HG03066 (cell line): ENCODE results near the gene PCGF5.
A peak's percentile ranks its signal among the peaks of the same experiment; 100 is the strongest.
"Not testable (repeated sequence)": the region's sequence is repeated elsewhere in the genome, so short reads cannot be mapped to it uniquely, and the experiment has no call there.

Experiments used
- ATAC-seq: cut with Tn5 transposase; IDR thresholded peaks from one replicate; pipeline ENCODE4 v1.9.1; 2021; ENCODE audit warnings: low read depth; ENCODE audit not compliant: unreplicated experiment

Gene PCGF5

GRCh38 chr10:91271886-91272285 is 51.4 kb downstream of the PCGF5 start:
- ATAC-seq: no peak

GRCh38 chr10:91284486-91285090 is 64.1 kb downstream of the PCGF5 start:
- ATAC-seq: no peak

GRCh38 chr10:91286572-91286971 is 66.1 kb downstream of the PCGF5 start:
- no peak for ATAC-seq

- no peak for ATAC-seq
Measured at GRCh38 chr10:91287276-91287675, 66.8 kb downstream of the PCGF5 start.

GRCh38 chr10:91287912-91288311 is 67.4 kb downstream of the PCGF5 start:
- no peak for ATAC-seq

- ATAC-seq: no peak
Measured at GRCh38 chr10:91289305-91289704, 68.8 kb downstream of the PCGF5 start.

GRCh38 chr10:91290607-91291006 is 70.1 kb downstream of the PCGF5 start:
- no peak for ATAC-seq

- ATAC-seq: no peak
Measured at GRCh38 chr10:91294134-91294906, 73.9 kb downstream of the PCGF5 start.

- ATAC-seq: no peak
Measured at GRCh38 chr10:91295346-91295745, 74.9 kb downstream of the PCGF5 start.

GRCh38 chr10:91296471-91296870 is 76.0 kb downstream of the PCGF5 start:
- no peak for ATAC-seq

- peak; percentile 85 for ATAC-seq
Measured at GRCh38 chr10:91298224-91298871, 77.9 kb downstream of the PCGF5 start.

- no peak for ATAC-seq
Measured at GRCh38 chr10:91299999-91300575, 79.6 kb downstream of the PCGF5 start.

- ATAC-seq: not testable (repeated sequence)
Measured at GRCh38 chr10:91302946-91303345, 82.5 kb downstream of the PCGF5 start.

GRCh38 chr10:91305979-91306378 is 85.5 kb downstream of the PCGF5 start:
- ATAC-seq: not testable (repeated sequence)

- ATAC-seq: no peak
Measured at GRCh38 chr10:91307489-91307888, 87.0 kb downstream of the PCGF5 start.

GRCh38 chr10:91309711-91310110 is 89.2 kb downstream of the PCGF5 start:
- ATAC-seq: no peak

GRCh38 chr10:91311601-91312381 is 91.3 kb downstream of the PCGF5 start:
- ATAC-seq: no peak

- no peak for ATAC-seq
Measured at GRCh38 chr10:91312382-91312733, 91.9 kb downstream of the PCGF5 start.

- no peak for ATAC-seq
Measured at GRCh38 chr10:91313796-91314485, 93.5 kb downstream of the PCGF5 start.

- no peak for ATAC-seq
Measured at GRCh38 chr10:91316486-91316885, 96.0 kb downstream of the PCGF5 start.
